Endodermal cell (in vitro differentiated cells): ENCODE data around the gene RAVER1. TPM values are rescaled to one million over a fixed set of nuclear protein-coding genes. Genes with fewer than 3 reads are reported as not detected.

Experiments
- DNase-seq: peaks from one replicate; pipeline ENCODE4 v3.0.0-alpha.2; 2017
- H3K27ac ChIP-seq: 2 replicates; pipeline ENCODE4 v1.5.1; 2013; ENCODE audit warnings: mild to moderate bottlenecking, low read depth, low read length, moderate library complexity
- H3K27me3 ChIP-seq: 2 replicates; pipeline ENCODE4 v1.6.1; 2013; ENCODE audit warnings: mild to moderate bottlenecking, low read length, moderate library complexity; ENCODE audit not compliant: insufficient read depth, control insufficient read depth, poor library complexity, severe bottlenecking
- H3K36me3 ChIP-seq: 2 replicates; pipeline ENCODE4 v1.7.0; 2013; ENCODE audit warnings: mild to moderate bottlenecking, low read length, moderate library complexity; ENCODE audit not compliant: control insufficient read depth, insufficient read depth
- H3K4me1 ChIP-seq: one replicate; pipeline ENCODE4 v1.7.0; 2013; ENCODE audit warnings: low read length; ENCODE audit not compliant: control insufficient read depth, insufficient read depth
- H3K4me3 ChIP-seq: 2 replicates; pipeline ENCODE4 v1.5.1; 2013; ENCODE audit warnings: mild to moderate bottlenecking, low read length, moderate library complexity
- H3K9ac ChIP-seq: 2 replicates; pipeline ENCODE4 v1.6.1; 2013; ENCODE audit warnings: mild to moderate bottlenecking, low read length, moderate library complexity; ENCODE audit not compliant: poor library complexity, severe bottlenecking; ENCODE audit errors: extremely low read depth
- H3K9me3 ChIP-seq: 2 replicates; pipeline ENCODE4 v1.6.1; 2013; ENCODE audit warnings: mild to moderate bottlenecking, low read length, moderate library complexity; ENCODE audit not compliant: control insufficient read depth
- H3K27ac Mint-ChIP-seq: 2 replicates; pipeline ENCODE4 v1.8.0; 2020; ENCODE audit warnings: mixed read lengths
- H3K27me3 Mint-ChIP-seq: 2 replicates; pipeline ENCODE4 v1.8.0; 2021; ENCODE audit warnings: mild to moderate bottlenecking, mixed read lengths; ENCODE audit not compliant: insufficient read depth
- H3K36me3 Mint-ChIP-seq: 2 replicates; pipeline ENCODE4 v1.8.0; 2020; ENCODE audit warnings: low read depth, mixed read lengths
- H3K4me1 Mint-ChIP-seq: 2 replicates; pipeline ENCODE4 v1.8.0; 2020; ENCODE audit warnings: mixed read lengths
- H3K4me3 Mint-ChIP-seq: 2 replicates; pipeline ENCODE4 v1.8.0; 2020; ENCODE audit warnings: mild to moderate bottlenecking, moderate library complexity, mixed read lengths
- H3K9me3 Mint-ChIP-seq: 2 replicates; pipeline ENCODE4 v1.8.0; 2020; ENCODE audit warnings: mild to moderate bottlenecking, mixed read lengths
- WGBS, 2 experiments: methylation state at CpG; one replicate each; pipeline versions ENCODE4 v1.1.5 to v1.1.7; 2013; ENCODE audit warnings: missing lambda C conversion rate in 2 of 2, mixed read lengths in 1 of 2; ENCODE audit not compliant: insufficient coverage in 1 of 2, insufficient read length in 1 of 2; 5-methylcytosine and 5-hydroxymethylcytosine counted together
- total RNA-seq, 2 donors: library from RNA; stranded (reverse); fragmentation: NEBNext Ultra II Directional in 1 of 2; extraction: Animal tissue kit (Norgen Biotek cat#: 25700) in 1 of 2; gene quantifications; 2 replicates in 1 of 2; 3 replicates in 1 of 2; pipeline ENCODE4 v1.2.1, GENCODE V29; 2021
- TF ChIP-seq, protein P1 (sequence below): fragments of 200-600 bp; sonication (generic); conservative IDR thresholded peaks from 2 replicates; pipeline ENCODE4 v1.5.0; 2021; ENCODE audit warnings: antibody characterized with exemption, mild to moderate bottlenecking

Gene RAVER1
- total RNA-seq, 2 donors from 2014 or later, result 53.1 to 64.7 TPM

DNA sequence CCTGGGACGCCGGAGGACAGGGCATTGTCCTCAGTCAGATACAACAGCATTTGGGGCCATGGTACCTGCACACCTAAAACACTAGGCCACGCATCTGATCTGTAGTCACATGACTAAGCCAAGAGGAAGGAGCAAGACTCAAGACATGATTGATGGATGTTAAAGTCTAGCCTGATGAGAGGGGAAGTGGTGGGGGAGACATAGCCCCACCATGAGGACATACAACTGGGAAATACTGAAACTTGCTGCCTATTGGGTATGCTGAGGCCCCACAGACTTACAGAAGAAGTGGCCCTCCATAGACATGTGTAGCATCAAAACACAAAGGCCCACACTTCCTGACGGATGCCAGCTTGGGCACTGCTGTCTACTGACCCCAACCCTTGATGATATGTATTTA lies 47.9 kb downstream of the RAVER1 start:
- Histone ChIP-seq H3K9ac (no peak overlapping the region), H3K27me3 (peaks cover 52% of the 10 kb centered on the region), H3K4me1 (no peaks in the 10 kb centered on the region), H3K4me3 (no peak overlapping the region), H3K9me3 (no peaks in the 10 kb centered on the region), H3K36me3 (no peaks in the 10 kb centered on the region), H3K27ac (no peak overlapping the region)
- WGBS, 2 experiments, result 91 to 100% methylated on average over 3 to 4 of the region's 4 CpGs
- Mint-ChIP-seq H3K36me3 (no peaks in the 10 kb centered on the region), H3K9me3 (peaks cover 3% of the 10 kb centered on the region), H3K4me1 (peaks cover 3% of the 10 kb centered on the region), H3K27ac (no peak overlapping the region), H3K4me3 (no peak overlapping the region), H3K27me3 (peaks cover 55% of the 10 kb centered on the region)
- TF ChIP-seq, protein P1, sequence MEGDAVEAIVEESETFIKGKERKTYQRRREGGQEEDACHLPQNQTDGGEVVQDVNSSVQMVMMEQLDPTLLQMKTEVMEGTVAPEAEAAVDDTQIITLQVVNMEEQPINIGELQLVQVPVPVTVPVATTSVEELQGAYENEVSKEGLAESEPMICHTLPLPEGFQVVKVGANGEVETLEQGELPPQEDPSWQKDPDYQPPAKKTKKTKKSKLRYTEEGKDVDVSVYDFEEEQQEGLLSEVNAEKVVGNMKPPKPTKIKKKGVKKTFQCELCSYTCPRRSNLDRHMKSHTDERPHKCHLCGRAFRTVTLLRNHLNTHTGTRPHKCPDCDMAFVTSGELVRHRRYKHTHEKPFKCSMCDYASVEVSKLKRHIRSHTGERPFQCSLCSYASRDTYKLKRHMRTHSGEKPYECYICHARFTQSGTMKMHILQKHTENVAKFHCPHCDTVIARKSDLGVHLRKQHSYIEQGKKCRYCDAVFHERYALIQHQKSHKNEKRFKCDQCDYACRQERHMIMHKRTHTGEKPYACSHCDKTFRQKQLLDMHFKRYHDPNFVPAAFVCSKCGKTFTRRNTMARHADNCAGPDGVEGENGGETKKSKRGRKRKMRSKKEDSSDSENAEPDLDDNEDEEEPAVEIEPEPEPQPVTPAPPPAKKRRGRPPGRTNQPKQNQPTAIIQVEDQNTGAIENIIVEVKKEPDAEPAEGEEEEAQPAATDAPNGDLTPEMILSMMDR, result no peak
- no peak for DNase-seq

DNA sequence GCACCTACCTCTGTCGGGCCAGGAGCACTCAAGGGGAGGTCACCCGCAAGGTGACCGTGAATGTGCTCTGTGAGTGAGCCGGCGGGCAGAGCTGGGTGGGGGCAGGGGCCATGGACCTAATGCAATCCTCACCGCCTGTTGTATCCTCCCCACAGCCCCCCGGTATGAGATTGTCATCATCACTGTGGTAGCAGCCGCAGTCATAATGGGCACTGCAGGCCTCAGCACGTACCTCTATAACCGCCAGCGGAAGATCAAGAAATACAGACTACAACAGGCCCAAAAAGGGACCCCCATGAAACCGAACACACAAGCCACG lies 48.4 kb downstream of the RAVER1 start:
- Histone ChIP-seq H3K9me3 (no peaks in the 10 kb centered on the region), H3K27me3 (peaks cover 48% of the 10 kb centered on the region), H3K36me3 (no peaks in the 10 kb centered on the region), H3K27ac (no peak overlapping the region), H3K4me1 (no peaks in the 10 kb centered on the region), H3K9ac (no peak overlapping the region), H3K4me3 (no peak overlapping the region)
- no peak for DNase-seq
- 94 to 97% methylated on average over 13 of the region's 13 CpGs for WGBS, 2 experiments
- Mint-ChIP-seq H3K27me3 (peaks cover 50% of the 10 kb centered on the region), H3K36me3 (no peaks in the 10 kb centered on the region), H3K4me1 (no peaks in the 10 kb centered on the region), H3K4me3 (no peak overlapping the region), H3K27ac (no peak overlapping the region), H3K9me3 (peaks cover 2% of the 10 kb centered on the region)
- TF ChIP-seq, protein P1, result no peak

DNA sequence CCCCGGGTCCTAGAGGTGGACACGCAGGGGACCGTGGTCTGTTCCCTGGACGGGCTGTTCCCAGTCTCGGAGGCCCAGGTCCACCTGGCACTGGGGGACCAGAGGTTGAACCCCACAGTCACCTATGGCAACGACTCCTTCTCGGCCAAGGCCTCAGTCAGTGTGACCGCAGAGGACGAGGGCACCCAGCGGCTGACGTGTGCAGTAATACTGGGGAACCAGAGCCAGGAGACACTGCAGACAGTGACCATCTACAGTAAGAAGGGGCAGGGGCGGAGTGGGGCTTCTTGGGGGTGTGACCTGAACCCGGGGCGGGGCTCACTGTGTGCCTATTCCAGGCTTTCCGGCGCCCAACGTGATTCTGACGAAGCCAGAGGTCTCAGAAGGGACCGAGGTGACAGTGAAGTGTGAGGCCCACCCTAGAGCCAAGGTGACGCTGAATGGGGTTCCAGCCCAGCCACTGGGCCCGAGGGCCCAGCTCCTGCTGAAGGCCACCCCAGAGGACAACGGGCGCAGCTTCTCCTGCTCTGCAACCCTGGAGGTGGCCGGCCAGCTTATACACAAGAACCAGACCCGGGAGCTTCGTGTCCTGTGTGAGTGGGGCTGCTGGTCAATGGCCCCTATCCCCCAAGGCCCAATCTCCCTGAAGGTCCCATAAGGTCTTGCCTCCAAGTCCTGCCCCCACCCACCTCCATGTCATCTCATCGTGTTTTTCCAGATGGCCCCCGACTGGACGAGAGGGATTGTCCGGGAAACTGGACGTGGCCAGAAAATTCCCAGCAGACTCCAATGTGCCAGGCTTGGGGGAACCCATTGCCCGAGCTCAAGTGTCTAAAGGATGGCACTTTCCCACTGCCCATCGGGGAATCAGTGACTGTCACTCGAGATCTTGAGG lies 49.0 kb downstream of the RAVER1 start:
- TF ChIP-seq, protein P1, result no peak
- no peaks in the 10 kb centered on the region for H3K36me3 Mint-ChIP-seq
- H3K27me3 Mint-ChIP-seq, result peaks cover 46% of the 10 kb centered on the region
- Histone ChIP-seq H3K9ac (no peak overlapping the region), H3K4me3 (no peak overlapping the region), H3K27ac (no peak overlapping the region), H3K9me3 (no peaks in the 10 kb centered on the region), H3K27me3 (peaks cover 42% of the 10 kb centered on the region), H3K36me3 (no peaks in the 10 kb centered on the region), H3K4me1 (no peaks in the 10 kb centered on the region)
- H3K9me3 Mint-ChIP-seq, result peaks cover 2% of the 10 kb centered on the region
- no peak overlapping the region for H3K27ac Mint-ChIP-seq
- H3K4me1 Mint-ChIP-seq, result no peaks in the 10 kb centered on the region
- WGBS, 2 experiments, result 91 to 93% methylated on average over 24 to 34 of the region's 34 CpGs
- no peak overlapping the region for H3K4me3 Mint-ChIP-seq
- no peak for DNase-seq
